MM.1S (cell line): ENCODE measurements around the gene TMEM121.

ENCODE experiments used
- CTCF ChIP-seq: fragments of 300-600 bp; sonication (generic); IDR thresholded peaks from 2 replicates; pipeline ENCODE4 v1.5.1; 2016; ENCODE audit warnings: antibody characterized with exemption, low read length, mixed read lengths
- EZH2 ChIP-seq: fragments of 300-600 bp; sonication (generic); optimal IDR thresholded peaks from 2 replicates; pipeline ENCODE3; 2017; ENCODE audit warnings: low read depth, mild to moderate bottlenecking, antibody characterized with exemption, low read length, mixed read lengths
- EZH2phosphoT487 ChIP-seq: fragments of 300-600 bp; sonication (generic); IDR thresholded peaks from 2 replicates; pipeline ENCODE4 v1.6.1; 2018; ENCODE audit warnings: antibody characterized with exemption, low read length

DNA sequence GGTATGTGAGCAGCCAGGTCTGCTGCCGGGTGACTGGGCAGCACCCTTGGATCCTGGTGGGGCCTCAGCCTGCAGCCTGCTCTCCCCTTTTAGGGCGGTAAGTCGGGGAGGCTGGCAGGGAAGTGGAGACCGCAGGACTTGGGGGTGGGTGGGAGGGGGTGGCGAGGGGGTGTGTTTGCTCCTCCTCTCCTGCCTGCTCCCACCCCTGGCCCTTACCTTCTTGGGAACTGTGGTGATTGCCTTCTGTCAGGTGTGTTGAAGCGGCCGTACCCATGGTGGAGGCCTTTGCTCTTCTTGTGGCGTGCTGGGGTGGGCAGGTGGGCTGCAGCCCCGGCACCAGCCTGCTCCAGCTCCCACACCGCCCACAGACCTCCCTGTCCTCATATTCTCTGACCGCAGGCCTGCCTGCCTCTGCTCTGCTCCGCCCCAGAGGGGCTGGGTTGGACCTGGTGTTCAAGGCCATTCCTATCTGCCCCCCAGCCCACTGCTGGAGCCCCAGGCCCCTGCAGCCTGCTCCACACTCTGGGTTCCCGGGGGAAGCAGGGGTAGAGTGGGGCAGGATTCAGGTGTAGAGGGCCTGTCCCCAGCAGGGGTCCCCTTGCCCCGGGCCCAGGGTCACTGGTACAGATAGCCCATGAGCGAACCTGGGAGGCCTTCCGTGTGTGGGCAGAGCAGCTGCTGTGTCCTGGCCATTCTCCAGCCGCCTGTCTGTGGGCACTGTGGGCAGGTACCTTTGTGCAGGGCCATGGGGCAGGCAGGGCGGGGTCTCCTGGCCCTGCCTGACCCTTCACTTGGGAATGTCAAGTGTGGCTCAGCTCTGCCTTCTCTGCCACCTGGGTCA lies 30.2 kb upstream of the TMEM121 start:
- TF ChIP-seq CTCF (no peak), EZH2 (no peak), EZH2phosphoT487 (no peak)
